T47D (cell line): ENCODE measurements around the gene SEPTIN1.

ENCODE experiments used
- DNase-seq, 2 experiments: peaks; one replicate each; pipeline versions ENCODE4 v3.0.0 to v3.0.0-alpha.2; 2011 to 2012; ENCODE audit warnings: low read depth in 1 of 2, low spot score in 1 of 2
- JUND ChIP-seq: IDR thresholded peaks from 2 replicates; pipeline ENCODE4 v1.6.1; 2012; ENCODE audit warnings: low read depth
- in situ Hi-C: cut with HindIII; loops from 2 replicates; pipeline ENCODE4 v1.10.0; 2016; ENCODE audit warnings: low sequenced_read_pairs, low pct_unique_long_range_greater_than_20kb

Gene SEPTIN1

GRCh38 chr16:30369091-30369937, 13.0 kb downstream of the SEPTIN1 start:
- in situ Hi-C loops: no loop called here
- DNase-seq: no peak

GRCh38 chr16:30368792-30369090, 13.6 kb downstream of the SEPTIN1 start:
- DNase-seq: no peak
- no peak for TF ChIP-seq JUND
- in situ Hi-C loops: no loop called here

More at GRCh38 chr16:30369091-30369937, 13.0 kb downstream of the SEPTIN1 start:
- TF ChIP-seq JUND: no peak

GRCh38 chr16:30368122-30368791, 14.1 kb downstream of the SEPTIN1 start:
- no peak for DNase-seq
- in situ Hi-C loops: no loop called here
- no peak for TF ChIP-seq JUND

- no peak for TF ChIP-seq JUND
- in situ Hi-C loops: no loop called here
- DNase-seq: no peak
Measured at GRCh38 chr16:30367349-30368009, 14.9 kb downstream of the SEPTIN1 start.

- no peak for TF ChIP-seq JUND
- no peak for DNase-seq
- in situ Hi-C loops: no loop called here
Measured at GRCh38 chr16:30366511-30366910, 15.8 kb downstream of the SEPTIN1 start.

- DNase-seq: no peak
- in situ Hi-C loops: no loop called here
- no peak for TF ChIP-seq JUND
Measured at GRCh38 chr16:30365200-30365599, 17.2 kb downstream of the SEPTIN1 start.

GRCh38 chr16:30361180-30361579, 21.2 kb downstream of the SEPTIN1 start:
- TF ChIP-seq JUND: no peak
- no peak for DNase-seq
- in situ Hi-C loops: no loop called here

GRCh38 chr16:30359871-30360170, 22.5 kb downstream of the SEPTIN1 start:
- no peak for DNase-seq
- in situ Hi-C loops: no loop called here

GRCh38 chr16:30358990-30359870, 23.1 kb downstream of the SEPTIN1 start:
- TF ChIP-seq JUND: no peak
- in situ Hi-C loops: no loop called here
- no peak for DNase-seq

More at GRCh38 chr16:30359871-30360170, 22.5 kb downstream of the SEPTIN1 start:
- TF ChIP-seq JUND: no peak

- TF ChIP-seq JUND: no peak
- in situ Hi-C loops: no loop called here
- DNase-seq: no peak
Measured at GRCh38 chr16:30358577-30358936, 23.8 kb downstream of the SEPTIN1 start.

GRCh38 chr16:30357715-30358576, 24.4 kb downstream of the SEPTIN1 start:
- no peak for DNase-seq
- TF ChIP-seq JUND: no peak
- in situ Hi-C loops: no loop called here
